Left hindlimb (tissue), 1 donor: ENCODE results near the gene SGMS1.
"Not testable (repeated sequence)": the region's sequence is repeated elsewhere in the genome, so short reads cannot be mapped to it uniquely, and the experiment has no call there.

ENCODE experiments used
- DNase-seq: peaks from one replicate; pipeline ENCODE4 v3.0.0-alpha.2; 2018

The SGMS1 gene

DNA sequence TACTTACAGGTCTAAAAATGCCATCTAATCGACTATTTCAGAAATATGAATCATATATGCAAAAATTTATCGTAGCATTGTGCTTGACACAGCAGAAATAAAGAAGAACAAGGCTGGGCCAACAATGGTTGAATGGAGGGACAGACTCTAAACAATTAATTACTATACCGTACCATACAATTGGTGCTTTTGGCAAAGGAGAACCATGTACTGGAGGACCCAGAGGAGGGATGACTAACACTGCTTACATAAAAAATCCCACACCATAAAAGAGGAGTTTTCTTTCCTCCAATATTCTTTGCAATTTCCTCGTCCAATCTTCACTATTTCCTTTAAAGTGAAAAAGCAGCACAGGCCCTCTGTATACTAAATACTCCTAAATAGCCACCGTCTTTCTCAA lies 94.1 kb downstream of the SGMS1 start:
- DNase-seq, result no peak

DNA sequence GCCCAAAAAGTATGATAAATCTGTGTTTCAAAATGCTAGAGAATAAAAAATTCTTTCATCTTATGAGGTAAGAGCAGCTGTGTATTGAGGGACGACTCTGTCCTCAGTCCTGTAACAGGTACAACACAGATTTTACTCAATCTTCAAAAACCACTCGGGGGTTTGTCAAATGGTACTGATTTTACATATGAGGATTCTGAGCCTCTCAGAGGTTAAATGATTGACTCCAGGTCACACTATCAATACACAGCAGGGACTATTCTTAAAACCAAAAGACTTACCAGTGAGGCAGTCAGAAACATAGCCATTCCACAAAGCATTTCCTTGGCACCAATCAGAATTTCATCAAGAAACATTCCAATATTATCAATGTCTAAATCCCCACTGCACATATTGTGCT lies 95.5 kb downstream of the SGMS1 start:
- DNase-seq, result no peak

DNA sequence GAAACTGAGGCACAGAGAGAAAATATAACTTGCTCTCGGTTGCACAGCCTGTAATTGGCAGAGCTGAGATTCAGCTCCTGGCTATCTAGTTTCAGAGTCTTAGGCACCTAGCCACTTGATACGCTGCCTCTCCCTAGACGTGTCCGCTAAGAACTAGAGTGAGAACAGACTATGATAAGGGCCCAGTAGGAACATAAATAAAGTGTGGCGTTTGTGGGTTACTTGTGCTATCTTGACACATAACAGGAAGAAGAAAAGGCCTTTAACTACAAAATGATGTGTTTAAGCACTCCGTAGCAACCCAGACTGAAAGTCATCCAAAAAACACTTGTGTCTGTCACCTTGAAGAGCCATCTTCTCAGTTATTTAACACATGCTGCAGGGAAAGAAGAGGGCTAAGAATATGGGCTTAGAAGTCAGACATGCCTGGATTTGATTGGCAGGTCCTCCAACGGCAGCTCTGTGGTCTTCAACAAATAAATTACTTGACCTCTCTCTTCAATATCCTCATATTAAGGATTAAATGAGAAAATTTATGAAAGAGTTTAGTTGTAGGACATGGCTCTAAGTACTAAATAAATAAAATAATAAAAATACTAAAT lies 96.2 kb downstream of the SGMS1 start:
- DNase-seq, result no peak

DNA sequence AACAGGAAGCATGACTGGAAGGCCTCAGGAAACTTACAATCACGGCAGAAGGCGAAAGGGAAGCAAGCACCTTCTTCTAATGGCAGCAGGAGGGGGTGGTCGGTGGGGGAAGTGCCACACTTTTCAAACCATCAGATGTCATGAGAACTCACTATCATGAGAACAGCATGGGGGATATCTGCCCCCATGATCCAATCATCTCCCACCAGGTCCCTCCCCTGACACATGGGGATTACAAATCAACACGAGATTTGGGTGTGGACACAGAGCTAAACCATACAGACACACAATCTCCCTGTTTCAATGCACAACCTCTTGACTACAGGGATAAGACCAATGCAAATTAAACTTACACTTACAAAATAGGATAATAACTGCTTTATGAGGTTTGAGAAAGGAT lies 97.6 kb downstream of the SGMS1 start:
- no peak for DNase-seq

DNA sequence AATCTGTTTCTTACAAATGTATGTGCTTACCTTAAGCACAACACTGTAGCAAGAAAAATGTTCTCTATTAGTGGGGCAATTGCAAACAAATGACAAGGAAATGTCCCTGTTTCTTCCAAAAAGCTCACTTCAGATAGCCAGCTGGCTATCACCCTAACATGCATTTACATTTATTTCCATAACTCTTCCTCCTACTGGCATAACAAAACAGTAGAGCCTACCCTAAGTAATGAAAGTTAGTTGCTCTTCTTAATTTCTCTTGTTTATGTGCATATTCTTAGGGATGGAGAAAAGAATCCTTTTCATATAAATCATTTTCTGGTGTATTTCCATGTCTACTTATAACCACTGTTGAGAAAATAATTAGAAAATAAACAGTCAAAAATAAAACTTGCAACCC lies 100.4 kb downstream of the SGMS1 start:
- DNase-seq, result no peak

DNA sequence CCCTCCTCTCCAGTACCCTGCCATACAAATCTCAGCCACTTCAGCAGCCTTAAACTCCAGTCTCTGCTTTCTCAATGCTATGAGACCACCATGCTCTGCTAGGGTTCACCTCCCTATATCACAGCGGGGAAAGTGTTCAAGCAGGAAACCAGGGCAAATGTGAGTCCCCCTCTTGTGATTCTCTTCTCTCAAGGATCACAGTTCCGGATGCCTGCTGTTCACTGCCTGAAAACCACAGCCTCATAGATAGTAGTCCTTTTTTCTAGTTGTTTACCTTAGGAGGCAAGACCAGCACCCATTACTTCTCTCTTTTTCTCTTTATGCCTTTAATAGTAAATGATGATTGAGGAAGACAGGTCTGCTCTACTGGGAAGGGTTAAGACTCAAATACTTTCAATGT lies 100.8 kb downstream of the SGMS1 start:
- no peak for DNase-seq

DNA sequence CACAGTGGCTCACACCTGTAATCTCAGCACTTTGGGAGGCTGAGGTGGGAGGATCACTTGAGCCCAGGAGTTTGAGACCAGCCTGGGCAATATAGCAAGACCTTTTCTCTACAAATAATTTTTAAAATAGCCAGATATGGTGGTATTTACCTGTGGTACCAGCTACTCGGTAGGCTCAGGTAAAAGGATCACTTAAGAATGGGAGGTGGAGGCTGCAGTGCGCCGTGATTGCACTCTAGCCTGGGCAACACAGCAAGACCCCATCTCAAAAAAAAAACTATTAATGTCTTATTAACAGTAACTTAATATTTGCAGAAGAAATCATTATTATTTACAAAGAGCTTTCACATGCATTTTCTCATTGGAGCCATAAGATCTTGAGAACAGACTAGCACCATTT lies 103.6 kb downstream of the SGMS1 start:
- DNase-seq, result no peak

DNA sequence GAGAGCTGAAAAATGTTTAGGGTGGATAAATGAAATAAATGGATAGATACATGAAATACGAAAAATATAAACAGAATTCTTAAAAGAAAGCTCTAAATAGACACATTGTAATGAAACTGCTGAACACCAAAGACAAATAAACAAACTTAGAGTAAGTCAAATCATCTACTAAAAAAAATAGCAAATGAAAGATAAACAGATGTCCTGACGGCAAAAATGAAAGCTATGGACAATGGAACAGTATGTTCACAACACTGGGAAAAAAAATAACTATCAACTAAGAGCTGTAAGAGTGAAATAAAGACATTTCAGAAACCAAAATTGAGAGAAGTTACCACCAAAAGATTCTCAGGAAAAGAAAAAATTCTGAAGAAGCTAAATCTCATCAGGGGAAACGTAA lies 106.1 kb downstream of the SGMS1 start:
- DNase-seq, result no peak

DNA sequence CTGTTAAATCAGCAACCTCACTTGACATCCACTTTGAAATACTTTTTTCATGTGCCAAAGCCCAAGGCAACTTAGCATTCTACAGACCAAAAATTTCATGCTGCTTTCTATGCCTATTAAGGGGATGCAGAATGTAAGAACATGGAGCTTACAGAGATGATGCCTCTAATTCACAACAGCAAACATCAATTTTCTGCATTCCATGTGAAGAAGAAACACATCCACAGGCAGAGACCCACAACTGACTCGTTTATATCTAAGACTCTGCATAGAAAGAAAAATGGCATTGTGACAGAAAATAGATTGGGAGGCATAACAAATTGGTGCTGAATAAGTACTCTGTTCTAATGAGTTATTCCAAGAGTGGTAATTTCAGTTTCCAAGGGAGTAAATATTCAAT lies 107.6 kb downstream of the SGMS1 start:
- DNase-seq, result no peak

DNA sequence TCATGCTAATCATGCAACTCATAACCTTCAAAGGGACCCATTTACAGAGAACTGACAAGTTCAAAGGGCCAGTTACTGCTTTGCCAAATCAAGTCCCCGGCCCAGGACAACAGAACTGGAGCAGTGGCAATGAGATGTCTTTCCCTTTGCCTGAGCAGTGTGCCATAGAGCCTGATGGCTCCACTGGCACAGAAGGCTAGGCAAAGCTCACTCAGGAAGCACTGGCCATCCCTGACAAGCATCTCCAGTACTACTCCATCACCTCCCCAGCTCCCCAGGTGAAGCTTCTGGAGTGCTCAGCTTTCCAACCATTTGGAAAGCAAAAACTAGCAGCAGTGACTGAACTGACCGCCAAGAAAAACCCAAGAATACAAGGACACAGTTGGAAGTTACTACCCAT lies 108.3 kb downstream of the SGMS1 start:
- DNase-seq, result no peak

DNA sequence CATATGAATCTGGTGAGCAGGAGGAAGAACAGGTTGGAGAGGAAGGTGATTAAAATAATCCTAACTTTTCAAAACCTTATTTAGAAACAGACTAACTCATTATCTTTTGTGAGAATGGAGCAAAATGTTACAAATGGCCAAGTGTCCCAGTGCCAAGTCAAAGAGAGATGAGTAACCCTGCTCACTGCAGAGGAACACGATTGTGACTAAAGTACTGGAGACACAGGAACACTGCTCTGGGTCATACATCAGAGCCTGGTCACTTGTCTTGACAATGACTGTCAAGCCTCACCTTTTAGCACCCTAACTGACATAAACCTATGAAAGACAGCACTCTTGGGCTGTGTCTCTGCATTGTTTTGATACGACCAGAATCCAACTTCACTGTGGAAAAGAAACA lies 108.8 kb downstream of the SGMS1 start:
- DNase-seq, result no peak

DNA sequence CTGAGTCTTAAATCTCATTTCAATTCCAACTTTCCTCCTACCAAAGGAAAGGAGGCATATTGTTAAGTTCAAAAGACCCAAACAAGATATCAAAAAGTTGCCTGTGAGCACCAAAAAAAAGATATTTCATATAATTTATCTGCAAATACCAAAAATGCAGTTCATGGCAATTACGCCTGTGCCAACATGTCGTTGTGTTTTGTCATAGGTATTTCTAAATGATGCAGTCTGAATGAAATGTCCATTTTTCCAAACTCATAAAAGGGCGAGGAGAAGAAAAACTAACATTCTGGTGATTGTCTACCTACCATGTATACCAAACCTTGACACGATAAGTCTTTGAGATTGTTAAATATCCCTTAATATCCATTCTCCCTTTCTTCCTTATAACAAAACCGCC lies 109.8 kb downstream of the SGMS1 start:
- DNase-seq, result no peak

DNA sequence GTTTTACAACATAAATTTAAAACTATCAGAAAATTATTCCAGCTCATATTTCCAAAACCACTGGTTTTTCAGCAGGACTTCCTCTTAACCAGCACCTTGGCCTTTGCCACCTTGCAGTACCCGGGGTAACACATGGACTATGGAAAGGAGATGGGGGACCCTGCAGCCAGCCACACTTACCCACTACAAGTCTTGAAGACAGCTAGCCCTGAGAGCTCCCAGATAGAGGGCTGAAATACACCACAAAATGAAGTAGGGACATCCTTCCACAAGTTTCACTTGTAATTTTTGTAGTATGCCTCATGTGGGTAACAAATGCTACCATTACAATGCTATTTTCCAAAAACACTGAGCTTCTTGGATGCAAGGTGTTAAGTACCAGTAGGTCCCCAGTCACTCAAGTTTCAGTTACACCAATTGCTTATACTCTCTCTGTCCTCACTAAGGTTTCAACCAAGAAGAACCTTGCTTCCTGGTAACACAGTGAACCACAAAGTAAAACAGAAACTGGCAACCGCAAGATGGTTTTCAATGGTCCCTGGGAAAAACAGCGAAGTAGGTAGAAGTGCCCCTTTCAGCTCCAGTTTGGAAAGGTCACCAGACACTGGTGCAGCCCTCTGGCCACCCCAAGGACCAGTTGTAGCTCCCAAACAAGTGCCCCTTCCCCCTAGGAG lies 110.9 kb downstream of the SGMS1 start:
- no peak for DNase-seq

DNA sequence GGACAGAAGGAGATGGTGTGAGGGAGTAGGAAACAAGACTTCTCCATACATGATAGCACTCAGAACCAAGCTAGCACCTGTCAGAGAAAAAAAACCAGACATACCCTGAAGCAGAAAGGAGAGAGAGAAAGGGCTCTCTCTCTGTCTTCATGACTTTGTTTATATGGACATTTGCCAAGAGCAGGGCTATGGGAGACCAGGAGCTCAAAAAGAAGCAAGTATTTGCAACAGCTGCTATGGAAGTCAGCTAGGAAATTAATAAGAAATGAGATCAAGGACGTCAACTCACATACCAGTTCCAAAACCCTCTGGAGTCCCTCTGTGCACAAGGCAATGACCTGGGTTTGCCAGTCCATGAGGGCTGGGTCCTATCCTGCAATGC lies 111.6 kb downstream of the SGMS1 start:
- no peak for DNase-seq

DNA sequence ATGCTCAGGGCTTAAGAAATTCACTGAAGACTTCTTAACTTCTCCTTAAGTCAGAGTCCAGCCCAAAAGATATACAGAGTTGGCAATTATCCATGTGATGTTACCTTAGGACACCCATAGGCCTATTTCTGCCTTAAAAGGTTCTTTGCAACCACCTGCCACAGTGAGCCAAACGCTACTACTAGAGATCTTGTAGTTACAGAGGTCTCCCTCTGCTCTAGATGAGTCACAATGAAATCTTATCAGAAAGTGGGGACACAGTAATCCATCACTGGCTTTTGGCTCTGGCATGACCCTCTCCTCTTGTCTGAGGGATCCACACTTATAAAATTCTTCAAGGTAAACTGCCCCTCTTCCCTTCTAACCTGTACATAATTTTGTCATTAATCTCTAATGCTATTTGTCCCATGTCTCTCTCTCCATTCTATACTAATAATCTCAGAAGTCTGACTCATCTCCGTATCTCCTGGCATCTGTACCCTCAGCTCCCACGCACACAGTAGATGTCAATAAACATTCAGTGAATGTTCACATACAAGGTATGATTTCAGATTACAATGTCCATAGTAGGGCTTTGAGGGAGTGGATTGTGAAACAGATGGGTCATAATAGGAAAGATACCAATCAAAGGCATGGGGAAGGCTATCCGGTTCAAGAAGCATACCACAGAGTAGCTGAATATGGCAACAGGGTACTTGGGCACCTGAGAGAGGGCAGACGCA lies 112.1 kb downstream of the SGMS1 start:
- no peak for DNase-seq

DNA sequence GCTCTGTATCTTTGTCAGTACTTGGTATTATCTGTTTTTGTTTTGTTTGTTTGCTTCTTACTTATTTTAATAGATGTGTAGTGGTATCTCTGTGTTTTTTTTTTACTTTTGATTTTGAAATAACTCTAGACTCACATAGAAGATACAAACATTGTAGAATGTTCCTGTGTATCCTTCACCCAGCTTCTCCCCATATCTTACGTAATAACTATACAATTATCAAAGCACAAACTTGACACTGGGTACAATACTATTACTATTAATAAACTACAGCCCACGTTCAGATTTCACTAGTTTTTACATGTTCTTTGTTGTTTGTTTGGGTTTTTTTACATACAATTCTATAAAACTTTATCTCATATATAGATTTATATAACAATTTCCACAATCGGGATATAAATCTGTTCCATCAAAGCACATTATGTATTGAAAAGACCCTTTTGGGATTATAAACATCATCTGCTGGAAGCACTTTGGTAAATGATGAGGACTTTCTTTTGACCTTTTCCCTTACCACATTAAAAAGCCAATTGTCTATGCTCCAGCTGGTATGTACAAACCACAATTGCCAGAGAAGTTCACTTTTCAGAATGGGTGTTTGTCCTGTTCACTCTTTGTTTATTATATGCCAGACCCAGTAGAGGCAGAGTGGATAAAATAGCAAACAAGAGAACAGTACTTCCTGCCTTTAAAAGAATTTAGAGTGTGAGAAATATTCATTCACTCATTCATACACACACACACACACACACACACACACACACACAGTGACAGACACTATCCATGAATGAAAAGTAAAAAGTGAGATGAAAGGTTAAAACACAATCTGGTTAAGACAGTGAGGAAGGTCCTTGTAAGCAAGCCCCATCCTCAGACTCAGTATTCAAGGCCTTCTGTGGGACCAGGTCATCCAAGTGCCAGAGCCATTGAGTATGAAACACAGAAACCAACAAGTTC lies 113.0 kb downstream of the SGMS1 start:
- DNase-seq, result no peak

DNA sequence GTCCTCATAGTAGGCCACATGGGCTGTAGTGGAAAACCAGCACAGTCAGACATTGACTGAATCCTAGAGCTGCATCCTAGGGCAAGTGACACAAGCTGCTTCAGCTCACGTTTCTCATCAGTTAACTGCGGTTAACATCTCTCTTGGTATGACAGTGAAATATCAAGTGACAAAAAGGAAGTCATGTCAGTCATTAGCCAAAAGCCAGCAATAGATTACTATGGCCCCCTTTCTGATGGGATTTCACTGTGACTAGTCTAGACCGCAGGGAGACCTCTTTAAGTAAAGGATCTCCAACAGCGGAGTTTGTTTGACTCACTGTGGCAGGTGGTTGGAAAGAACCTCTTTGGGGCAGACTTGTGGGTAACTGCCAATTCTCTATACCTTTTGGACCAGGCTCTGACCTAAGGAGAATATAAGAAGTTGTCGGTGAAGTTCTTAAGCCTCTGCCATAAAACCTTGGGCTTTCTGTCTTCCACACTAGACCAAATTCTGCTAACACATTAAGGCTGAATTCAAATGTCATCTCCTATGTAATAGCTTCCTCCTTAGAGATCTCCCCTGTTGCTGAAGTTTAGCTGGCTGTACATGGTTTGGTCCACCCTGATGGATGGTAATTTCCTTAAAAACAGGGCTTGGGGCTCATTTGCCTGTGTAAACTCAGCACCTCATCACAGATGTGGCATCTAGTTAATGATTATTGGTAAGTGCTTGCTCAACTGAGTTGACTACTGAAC lies 115.3 kb downstream of the SGMS1 start:
- no peak for DNase-seq

DNA sequence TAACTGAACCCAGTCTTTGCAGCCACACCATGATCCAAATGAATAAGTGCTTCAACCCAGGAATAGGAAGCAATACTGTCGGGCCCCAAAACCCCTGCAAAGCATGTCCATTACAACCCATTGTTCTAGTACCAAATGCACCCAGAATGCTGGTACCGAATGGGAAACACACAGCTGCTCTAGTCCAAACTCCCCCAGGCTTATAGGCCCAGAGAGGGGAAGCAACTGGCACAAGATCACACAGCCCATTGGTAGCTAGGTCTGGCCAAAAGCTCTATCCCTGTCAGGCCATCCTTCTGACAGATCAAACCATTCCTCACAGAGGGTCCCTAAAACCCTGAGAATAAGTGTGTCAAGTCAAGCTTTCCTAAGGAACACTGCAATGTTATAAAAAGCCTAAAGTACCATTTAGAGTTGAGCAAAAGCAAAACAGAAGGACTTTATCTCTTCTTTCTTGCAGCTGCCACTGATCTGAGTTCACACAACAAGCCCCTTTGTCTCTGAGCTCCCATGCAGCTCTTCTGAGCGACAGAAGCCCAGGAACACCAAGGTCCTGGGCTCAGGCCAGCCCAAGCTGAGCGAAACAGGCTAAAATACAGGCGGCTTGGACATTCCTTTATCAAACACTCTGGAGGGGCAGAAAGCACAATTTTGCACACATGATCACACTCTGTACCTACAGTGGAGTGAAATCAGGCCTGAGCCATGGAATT lies 116.7 kb downstream of the SGMS1 start:
- DNase-seq, result no peak

DNA sequence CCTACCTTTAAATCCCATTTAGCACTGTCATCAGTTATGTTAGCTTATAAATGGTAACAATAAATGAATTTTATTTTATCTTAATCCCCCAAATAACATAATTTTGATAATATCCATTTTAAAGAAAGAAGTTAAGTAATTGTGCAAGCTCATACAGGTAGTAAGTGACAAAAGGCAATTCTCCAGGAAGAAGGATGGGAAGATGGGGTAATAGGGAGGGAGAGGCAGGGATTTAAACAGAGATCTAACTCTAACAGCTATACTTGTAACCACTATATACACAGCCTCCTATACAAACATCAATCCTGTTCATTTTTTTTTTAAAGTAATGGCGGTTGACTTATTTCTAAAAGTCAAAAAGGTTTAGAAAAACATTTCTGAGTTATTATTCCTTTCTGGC lies 119.4 kb downstream of the SGMS1 start:
- DNase-seq, result no peak

DNA sequence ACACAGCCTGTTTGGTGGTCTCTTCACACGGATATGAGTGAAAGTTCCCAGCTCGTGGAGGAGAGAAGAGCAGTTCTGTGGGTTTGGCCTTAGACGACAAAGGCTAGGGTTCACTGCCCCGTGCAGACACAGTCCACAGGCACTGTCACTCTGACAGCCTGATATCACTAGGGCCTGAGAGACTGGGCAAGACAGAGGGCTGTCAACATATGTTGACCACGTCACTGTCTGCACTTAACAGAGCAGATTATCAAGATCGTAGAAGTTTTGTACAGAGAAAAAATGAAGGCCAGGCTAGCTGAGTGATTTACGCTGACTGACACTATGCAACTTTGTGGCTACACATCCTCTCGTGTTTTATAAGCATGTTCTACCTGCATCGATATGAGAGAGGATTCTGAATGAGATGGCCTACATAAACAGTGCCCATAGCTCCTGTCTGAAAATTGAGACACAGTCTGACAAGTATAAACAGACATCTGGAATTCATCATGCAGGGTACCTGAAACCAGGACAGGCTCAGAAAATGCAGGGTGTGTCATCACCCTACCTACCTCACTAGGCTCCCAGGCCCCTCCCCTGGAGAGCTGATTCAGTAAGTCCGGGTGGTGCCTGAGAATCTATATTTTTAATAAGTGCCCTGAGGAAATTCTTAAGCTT lies 120.0 kb downstream of the SGMS1 start:
- no peak for DNase-seq

DNA sequence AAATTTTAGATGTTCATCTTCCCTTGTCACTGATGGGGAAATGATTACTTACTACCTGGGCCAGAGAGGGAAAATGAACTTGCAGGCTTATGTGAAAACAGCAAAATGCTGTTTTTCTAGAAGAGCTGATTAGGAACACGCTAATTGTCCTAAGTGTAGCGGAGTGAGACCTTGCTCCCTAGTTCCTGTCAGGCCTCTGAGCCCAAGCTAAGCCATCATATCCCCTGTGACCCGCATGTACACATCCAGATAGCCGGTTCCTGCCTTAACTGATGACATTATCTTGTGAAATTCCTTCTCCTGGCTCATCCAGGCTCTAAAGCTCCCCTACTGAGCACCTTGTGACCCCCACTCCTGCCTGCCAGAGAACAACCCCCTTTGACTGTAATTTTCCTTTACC lies 120.6 kb downstream of the SGMS1 start:
- not testable (repeated sequence) for DNase-seq
